GM18870 (cell line): Measurements from ENCODE around the gene TMEM219.
"Not testable (repeated sequence)": the region's sequence is repeated elsewhere in the genome, so short reads cannot be mapped to it uniquely, and the experiment has no call there.

Experiments
- ATAC-seq: cut with Tn5 transposase; IDR thresholded peaks from one replicate; pipeline ENCODE4 v1.9.1; 2021; ENCODE audit warnings: moderate library complexity; ENCODE audit not compliant: unreplicated experiment

TMEM219 gene, protein sequence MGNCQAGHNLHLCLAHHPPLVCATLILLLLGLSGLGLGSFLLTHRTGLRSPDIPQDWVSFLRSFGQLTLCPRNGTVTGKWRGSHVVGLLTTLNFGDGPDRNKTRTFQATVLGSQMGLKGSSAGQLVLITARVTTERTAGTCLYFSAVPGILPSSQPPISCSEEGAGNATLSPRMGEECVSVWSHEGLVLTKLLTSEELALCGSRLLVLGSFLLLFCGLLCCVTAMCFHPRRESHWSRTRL

DNA sequence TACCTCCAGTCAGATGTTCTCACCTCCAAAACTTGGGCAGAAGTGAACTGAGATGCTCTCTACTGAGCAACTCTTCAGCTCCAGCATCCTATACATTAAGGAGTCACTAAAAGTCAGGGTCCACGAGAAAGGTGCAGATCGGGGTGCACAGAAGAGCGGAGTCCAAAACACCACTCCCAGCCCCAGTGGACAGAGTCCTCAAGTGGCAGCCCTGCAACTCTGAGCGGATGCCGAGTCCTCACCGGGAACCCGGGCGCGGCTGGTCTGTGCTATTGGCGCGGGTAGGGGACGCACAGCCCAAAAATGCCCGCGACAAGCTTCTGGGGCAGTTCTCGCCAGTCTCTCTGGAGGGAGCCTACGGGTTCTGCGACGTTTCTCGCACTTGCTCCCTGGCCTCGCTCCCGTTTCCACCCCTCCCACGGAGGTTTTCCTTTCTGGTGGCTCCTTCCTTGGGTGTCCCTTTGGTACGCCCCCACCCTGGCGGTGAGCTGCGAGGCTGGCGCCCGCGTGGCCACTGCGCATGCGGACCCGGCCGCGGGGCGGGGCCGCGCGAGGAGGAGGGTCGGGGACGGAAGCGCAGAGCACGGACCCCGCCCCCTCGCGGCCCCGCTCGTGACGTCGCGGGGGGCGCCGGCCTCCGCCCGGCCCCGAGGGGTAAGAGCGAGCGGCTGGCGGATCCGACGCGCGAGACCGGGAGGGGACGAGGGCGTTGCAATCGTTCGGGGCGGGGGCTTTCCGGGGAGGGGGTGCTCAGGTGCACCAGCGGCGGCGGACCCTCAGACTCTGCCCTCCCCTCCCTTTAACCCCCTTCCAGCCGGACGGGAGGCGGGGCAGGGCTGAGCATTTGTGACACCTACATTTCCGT is at the start of gene TMEM219:
TSS of gene TMEM219 (plus strand) at position 601 of the 865 bp plus-strand sequence. CDS start 1,065 bp downstream, outside the sequence.
- no peak for ATAC-seq

DNA sequence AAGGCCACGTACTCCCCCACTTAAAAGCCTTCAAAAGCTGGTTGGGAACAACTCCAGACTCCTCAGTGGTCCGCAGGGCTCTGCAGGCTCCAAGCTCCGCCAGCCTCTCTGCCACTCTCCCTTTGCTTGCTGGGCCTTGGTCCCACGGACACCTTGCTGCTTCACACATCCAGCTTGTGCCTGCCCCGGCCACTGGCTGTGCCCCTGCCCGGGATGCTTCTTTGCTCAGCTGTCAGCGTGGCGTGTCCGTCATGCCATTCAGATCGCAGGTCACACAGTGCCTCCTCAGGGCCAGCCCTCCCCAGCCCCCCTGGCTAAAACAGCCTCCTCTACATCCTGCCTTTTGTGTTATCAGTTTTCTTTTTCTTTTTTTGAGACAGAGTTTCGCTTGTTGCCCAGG is 49.8 kb upstream of the TMEM219 start:
- ATAC-seq: no peak

DNA sequence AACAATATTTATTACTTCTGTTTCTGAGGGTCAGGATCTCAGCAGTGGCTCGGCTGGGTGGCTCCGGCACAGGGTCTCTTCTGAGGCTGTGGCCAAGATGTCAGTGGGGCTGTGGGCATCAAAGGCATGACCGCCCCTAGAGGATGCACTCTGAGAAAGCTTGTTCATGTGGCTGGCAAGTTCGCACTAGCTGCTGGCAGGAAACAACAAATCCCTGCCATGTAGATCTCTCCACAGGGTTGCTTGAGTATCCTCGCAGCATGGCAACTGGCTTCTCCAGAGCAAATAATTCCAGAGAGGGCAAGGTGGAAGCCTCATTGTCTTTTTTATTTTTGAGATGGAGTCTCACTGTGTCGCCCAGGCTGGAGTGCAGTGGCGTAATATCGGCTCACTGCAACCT is 48.4 kb upstream of the TMEM219 start:
- no peak for ATAC-seq

DNA sequence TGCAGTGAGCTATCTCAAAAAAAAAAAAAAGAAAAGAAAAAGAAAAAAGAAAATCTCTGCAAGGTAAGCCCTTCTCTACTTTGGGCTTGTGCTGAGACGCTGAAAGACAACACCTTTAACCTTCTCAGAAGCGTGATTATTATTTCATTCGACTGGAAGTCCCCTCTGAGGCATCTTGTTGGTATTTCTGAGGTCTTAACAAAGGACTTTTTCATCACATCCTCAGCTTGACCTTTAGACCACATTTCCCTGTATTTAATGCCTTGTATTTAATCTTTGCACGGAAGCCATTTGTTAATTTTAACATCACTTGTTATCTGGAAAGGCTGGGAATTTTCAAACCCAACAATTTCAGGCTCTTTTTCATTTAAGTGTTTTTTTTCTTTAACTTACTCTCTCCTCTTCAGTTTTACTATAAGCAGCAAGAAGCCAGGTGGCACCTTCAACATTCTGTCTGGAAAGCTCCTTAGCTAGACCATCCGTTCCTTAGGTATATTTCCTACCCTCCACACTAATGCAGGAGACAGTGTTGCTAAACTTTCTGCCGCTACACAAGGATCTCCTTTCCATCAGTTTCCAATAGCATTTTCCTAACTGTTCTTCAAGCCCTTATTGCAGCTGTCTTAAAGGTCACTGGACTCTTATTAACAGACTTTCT is 46.2 kb upstream of the TMEM219 start:
- ATAC-seq: no peak

DNA sequence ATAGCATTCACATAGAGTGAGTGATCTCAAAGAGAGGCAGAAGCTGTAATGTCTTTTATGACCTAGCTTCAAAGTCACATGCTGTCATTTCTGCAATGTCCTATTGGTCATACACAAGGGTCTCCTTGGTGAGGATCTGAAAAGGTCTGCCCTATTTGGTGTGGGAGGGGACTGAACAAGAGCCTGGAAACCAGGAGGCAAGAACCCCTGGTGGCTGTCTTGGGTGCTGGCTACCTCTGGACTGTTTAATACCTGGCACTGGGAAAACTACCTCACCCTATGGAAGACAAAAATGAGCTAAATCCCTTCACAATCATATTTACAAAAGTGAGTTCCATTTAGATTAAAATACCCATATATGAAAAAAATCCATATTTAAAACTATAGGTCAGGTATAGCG is 44.9 kb upstream of the TMEM219 start:
- no peak for ATAC-seq

DNA sequence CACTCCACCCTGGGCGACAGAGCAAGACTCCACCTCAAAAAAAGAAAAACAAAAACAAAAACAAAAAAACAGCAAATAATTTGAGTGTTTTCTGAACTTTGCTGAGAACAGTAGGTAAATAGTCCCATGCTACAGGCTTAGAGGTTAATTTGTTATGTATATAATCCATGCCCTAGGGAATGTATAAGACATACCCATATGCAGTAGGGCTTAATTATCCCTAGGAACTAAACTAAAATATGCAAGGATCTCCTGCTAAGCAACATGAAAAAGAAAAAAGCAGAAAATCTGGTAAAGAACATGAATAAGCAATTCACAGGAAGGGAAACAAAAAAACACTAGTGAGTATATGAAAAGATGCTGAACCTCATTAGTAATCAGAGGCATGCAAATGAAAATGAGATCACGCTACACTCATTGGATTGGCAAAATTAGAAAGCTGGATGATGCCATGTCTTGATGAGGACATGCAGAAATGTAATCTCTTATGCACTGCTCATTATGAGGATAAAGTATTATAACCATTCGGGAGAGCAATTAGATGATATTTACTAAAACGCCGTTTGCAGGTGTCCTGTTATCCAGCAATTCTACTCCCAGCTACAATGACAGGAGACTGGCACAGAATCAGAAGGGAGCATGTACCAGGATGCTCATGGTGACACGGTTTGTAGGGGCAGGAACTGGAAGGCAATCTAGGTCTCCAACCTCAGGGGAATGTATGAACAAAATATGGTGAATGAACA is 41.4 kb upstream of the TMEM219 start:
- no peak for ATAC-seq

DNA sequence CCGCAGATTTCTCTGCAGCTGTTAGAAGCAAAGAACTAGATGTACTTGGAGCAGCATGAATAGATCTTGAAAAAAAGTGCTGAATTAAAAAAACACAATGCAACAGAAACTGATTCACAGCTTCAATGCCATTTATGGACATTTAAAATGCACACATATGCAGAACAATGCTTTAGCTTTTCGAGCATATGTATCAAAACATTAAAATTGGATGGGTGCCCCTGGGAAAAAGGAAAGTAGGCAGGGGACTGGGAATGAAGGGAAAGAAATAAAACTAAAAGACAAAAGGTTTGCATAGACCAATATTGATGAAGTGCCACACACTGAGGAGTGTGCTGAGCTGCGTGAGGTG is 40.9 kb upstream of the TMEM219 start:
- no peak for ATAC-seq

DNA sequence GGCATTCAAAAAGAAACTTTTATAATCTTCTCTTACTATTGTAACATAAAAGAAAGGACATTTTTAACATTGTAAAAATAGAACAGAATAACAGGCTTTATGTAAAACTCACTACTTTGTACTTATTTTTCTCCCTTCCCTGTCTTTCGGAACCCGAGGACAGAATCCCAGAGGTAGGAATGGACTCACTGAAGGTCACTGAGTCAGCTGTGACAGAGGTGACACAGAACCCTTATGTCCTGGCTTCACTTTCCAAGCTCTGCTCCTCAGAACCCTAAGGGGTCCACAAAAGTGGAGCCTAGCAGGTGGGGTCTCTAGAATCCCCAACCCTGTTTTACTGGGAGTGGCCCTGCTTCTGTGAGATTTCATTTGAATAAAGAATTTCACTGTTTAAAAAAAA is 39.6 kb upstream of the TMEM219 start:
- ATAC-seq: no peak

DNA sequence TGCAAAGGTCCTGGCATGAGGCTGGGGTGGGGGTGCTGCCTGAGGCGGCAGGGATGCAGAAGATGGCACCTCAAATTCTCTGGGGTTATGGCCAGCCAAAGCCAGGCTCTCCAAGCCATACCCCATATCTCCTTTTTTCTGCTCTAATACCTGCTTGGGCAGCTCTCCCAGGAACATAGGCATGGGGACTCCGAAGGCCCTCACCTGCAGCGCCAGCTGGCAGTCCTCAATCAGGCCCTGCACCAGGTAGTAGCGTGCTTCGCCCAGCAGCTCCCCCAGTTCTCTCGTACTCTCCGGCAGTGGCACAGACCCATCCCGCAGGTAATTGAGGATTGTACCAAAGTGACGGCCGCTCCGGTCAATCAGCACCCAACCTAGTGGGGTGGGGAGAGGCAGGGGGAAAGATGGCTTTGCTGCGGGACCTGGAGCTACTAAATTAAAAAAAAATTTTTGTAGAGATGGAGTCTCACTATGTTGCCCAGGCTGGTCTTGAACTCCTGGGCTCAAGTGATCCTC is 38.8 kb upstream of the TMEM219 start:
- no peak for ATAC-seq

DNA sequence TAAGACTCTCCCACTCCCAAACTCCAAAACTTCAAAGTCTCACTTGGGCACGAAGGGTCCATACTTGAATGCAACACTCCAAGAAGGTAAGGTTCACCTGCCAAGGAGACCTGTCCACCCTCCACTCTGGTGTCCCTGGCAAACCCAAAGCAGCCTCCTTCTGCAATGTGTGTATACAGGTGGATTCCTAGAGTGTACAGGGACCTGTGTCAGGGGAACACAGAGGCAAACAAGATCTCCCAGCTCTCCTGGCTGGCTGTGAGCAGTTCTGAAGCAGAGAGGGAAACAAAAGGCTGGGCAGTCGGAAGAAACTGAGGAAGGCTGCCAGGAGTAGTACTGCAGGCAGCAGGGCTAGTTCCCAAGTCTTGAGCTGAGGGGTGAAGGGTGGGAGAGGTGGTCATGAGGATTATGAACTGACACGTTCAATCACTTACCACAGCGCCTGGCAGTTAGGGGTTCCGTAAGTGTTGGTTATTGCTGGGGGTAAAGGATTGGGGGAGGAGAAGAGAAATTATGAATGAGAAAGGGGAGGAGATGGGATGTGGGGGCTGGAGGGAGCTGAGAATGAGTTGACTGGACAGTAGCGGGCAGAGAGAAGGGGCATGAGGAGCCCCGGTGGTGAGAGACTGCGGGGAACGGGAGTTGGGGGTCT is 36.6 kb upstream of the TMEM219 start:
- no peak for ATAC-seq

DNA sequence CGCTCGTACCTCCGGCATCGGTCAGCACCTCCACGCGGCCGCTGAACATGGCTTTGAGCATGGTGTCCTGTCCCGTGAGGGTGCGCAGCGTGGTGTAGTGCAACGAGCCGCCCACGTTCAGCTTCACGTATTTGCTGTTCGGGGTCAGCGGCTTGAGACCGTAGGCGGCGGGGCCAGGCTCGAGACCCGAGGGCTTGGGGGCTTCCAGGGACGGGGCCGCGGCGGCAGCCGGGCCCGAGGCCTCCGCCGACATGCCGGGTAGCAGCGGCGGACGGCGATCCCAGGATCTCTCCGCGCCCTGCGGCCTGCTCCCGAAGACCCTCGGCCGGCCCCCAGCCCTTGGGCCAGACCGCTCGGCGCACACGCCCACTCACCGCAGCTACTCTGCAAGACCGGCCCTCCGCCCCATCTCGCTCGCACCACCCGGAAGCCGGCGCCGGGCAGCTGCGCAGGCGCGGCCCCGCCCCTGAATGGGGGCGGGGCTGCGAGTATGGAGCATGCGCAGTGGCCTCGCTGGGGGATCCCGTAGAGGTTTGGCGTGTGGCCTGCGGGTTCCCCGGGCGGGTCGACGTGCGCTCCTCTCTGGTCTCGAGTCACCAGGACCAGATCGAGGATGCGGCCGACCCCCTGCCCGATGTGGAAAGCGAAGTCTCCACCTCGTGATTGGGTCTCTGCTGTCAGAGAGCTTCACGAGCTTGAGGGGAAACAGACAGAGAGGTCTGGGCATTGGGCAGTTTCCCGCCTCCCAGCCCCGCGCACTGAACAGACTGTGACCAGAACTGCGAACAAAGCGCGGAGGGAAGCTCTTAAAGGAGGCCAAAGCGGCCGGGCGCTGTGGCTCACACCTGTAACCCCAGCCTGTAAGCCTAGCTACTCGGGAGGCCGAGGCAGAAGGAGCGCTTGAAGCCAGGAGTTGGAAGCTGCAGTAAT is 35.8 kb upstream of the TMEM219 start, which contains the start of gene KCTD13:
TSS of gene KCTD13 (minus strand) at position 446 of the 930 bp plus-strand sequence. CDS start at position 253, 193 bp downstream.
- no peak for ATAC-seq

DNA sequence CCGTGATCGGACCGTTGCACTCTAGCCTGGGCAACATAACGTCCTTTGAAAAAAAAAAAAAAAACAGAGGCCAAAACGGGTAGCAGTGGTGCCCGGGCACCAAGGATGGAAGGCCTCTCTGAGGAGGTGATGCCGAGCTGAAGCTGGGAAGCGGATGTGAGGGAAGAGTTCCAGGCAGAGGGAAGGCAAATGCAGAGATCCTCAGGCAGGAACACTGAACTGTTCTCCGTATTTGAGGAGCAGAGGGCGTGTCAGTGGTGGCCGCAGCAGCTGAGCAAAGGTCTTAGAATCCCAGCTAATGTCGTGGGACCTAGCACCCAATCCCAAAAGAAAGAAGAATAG is 35.2 kb upstream of the TMEM219 start:
- no peak for ATAC-seq

DNA sequence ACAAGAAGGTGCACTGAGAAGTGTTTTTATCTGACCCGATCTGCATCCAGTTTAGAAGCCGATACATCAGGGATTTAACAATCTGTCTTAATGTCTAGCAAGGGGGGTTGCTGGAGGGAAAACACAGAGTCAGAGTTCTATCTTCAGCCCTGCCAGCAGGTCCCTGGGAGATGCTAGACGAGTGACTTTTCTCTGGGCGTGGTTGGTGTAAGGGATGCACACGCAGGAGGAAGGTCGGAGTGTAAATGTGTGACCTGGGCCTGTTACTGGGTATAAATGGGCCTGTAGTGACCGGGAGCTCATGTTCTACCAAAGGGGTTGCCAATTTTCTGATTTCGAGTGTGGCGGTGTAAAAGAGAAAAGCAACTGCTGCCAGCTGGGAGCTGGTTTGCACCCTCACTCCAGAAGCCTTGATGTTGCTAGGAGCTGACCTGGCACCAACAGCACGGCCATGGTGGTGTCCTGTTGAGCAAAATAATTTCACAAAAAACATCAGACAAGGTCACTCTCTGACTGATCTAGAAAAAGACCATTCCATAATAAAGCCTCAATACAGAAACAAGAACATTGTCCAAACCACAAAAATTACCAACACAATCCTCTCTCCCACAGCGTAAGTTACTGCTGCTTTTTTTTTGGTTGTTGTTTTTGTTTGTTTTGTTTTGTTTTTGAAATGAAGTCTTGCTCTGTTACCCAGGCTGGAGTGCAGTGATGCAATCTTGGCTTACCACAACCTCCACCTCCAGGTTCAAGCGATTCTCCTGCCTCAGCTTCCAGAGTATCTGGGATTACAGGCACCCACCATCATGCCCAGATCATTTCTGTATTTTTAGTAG is 34.6 kb upstream of the TMEM219 start:
- no peak for ATAC-seq

DNA sequence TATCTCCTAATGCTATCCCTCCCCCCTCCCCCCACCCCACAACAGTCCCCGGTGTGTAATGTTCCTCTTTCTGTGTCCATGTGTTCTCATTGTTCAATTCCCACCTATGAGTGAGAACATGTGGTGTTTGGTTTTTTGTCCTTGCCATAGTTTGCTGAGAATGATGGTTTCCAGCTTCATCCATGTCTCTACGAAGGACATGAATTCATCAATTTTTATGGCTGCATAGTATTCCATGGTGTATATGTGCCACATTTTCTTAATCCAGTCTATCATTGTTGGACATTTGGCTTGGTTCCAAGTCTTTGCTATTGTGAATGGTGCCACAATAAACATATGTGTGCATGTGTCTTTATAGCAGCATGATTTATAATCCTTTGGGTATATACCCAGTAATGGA is 30.1 kb upstream of the TMEM219 start:
- ATAC-seq: not testable (repeated sequence)

DNA sequence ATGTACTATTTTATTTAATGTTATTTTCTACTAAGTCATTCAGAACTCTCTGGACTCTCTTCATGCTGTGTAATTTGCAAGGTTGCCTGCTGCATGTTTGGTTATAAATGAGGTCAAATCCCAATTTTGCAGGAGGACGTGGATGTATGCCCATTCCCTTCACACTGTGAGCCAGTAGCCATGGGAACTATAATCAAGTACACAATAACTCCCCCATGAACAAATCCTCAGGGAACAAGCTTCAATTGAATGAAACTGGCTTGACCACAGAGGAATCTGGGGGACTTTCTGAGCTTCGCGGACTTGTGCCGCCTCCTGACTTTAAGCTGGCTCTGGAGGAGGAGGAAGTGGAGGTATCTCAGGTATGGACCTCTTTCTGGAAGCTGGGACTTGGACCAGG is 21.2 kb upstream of the TMEM219 start:
- no peak for ATAC-seq

DNA sequence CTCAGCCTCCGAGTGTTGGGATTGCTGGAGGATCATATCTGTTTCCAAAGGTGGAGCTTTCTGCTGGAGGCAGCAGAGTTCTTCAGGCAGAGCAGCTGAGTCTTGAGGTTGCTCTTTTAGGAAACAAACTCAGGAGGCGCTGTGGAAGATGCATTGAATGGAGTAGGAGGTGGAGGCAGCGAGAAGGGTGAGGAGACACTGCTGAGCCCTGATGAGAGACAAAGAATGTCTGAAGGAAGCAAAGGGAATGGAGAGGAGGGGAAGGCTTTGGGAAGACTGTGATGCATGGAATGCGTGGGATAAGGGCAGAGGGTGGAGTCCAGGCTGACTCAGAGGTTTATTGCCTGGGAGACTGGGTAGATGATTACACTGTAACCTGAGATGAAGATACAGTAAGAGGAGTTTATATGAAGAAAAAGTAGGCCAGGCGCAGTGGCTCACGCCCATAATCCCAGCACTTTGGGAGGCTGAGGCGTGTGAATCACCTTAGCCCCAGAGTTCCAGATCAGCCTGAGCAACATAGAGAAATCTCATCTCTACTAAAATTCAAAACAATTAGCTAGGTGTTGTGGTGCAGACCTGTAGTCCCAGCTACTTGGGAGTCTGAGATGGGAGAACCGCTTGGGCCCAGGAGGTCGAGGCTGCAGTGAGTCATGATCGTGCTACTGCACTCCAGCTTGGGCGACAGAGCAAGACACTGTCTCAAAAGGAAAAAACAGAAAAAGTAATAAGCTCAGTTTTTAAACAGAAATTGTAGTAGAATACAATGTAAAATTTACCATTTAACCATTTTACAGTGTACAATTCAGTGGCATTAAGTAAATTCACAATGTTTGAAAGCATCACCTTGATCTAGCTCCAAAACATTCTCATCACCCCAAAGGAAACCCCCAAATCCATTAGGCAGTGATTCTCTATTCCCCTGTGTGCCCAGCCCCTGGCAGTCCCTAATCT is 17.8 kb upstream of the TMEM219 start:
- ATAC-seq: no peak

DNA sequence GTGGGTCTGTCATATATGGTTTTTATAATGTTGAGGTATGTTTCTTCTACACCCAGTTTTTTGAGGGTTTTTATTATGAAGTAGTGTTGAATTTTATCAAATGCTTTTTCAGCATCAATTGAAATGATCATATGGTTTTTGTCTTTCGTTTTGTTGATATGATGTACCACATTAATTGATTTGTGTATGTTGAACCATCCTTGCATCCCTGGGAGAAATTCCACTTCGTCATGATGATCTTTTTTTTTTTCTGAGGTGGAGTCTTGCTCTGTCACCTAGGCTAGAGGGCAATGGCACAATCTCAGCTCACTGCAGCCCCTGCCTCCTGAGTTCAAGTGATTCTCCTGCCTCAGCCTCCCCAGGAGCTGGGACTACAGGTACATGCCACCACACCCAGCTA is 14.0 kb upstream of the TMEM219 start:
- ATAC-seq: no peak
